Gastrocnemius medialis (tissue), 4 donors: ENCODE data around the gene CAPN13. TPM values are rescaled to one million over a fixed set of nuclear protein-coding genes. Genes with fewer than 3 reads are reported as not detected.

ENCODE experiments used
- ATAC-seq, 2 donors: fragments of 150-250 bp; one replicate each; pipeline ENCODE4 v1.9.1; 2016
- DNase-seq, 2 donors: peaks; one replicate each; pipeline ENCODE4 v3.0.0-alpha.2; 2019
- H3K27ac ChIP-seq, 4 donors: fragments of 200-600 bp; sonication (generic); 1 replicate in 1 of 4; 2 replicates in 3 of 4; pipeline ENCODE4 v1.5.1; 2016 to 2018; ENCODE audit warnings: mild to moderate bottlenecking in 2 of 4, moderate library complexity in 1 of 4
- H3K27me3 ChIP-seq, 3 donors: fragments of 200-600 bp; sonication (generic) in 2 of 3; 1 replicate in 1 of 3; 2 replicates in 2 of 3; pipeline versions ENCODE4 v1.5.1 to v1.6.0; 2016 to 2019; ENCODE audit warnings: mild to moderate bottlenecking in 1 of 3, moderate library complexity in 1 of 3
- H3K36me3 ChIP-seq, 2 donors: fragments of 200-600 bp; sonication (generic) in 1 of 2; one replicate each; pipeline ENCODE4 v1.5.1; 2017 to 2018
- H3K4me1 ChIP-seq, 2 donors: fragments of 200-600 bp; sonication (generic) in 1 of 2; one replicate each; pipeline ENCODE4 v1.5.1; 2016 to 2017; ENCODE audit warnings: mild to moderate bottlenecking in 2 of 2
- H3K4me3 ChIP-seq, 4 donors: fragments of 200-600 bp; sonication (generic) in 3 of 4; 1 replicate in 1 of 4; 2 replicates in 3 of 4; pipeline ENCODE4 v1.5.1; 2016 to 2019; ENCODE audit warnings: mild to moderate bottlenecking in 2 of 4
- H3K9me3 ChIP-seq, 3 donors: fragments of 200-600 bp; sonication (generic) in 2 of 3; 1 replicate in 1 of 3; 2 replicates in 2 of 3; pipeline ENCODE4 v1.5.1; 2016 to 2019
- CTCF ChIP-seq, 5 experiments: fragments of 450-650 bp in 3 of 5; fragments of 200-600 bp in 2 of 5; sonication (generic) in 2 of 5; IDR thresholded peaks in 4 of 5; conservative IDR thresholded peaks in 1 of 5; 1 replicate in 4 of 5; 2 replicates in 1 of 5; pipeline ENCODE4 v1.5.1; 2016 to 2019; ENCODE audit warnings: antibody characterized with exemption in 5 of 5, mild to moderate bottlenecking in 3 of 5, moderate library complexity in 3 of 5
- POLR2A ChIP-seq, 2 donors: fragments of 450-650 bp; IDR thresholded peaks; one replicate each; pipeline ENCODE4 v1.6.1; 2017; ENCODE audit warnings: antibody characterized with exemption in 2 of 2, mild to moderate bottlenecking in 2 of 2, moderate library complexity in 2 of 2
- in situ Hi-C, 4 donors: fragments of 200-750 bp; cut with MboI; loops; one replicate each; pipeline versions ENCODE4 v1.15.0 to v1.8.0; 2017; ENCODE audit warnings: low sequenced_read_pairs in 4 of 4
- intact Hi-C: fragments of 100-400 bp; cut with DNase I; formaldehyde crosslinking; loops from one replicate; pipeline ENCODE4 v1.15.1; 2023; ENCODE audit warnings: low total_unique reads
- total RNA-seq, 4 donors: library from RNA; depleted of rRNA; stranded (reverse); fragments of >200 nt; gene quantifications; one replicate each; pipeline versions ENCODE4 v1.1.0 to v1.2.3, GENCODE V29; 2016

The CAPN13 gene
- total RNA-seq, 4 donors from 2014 or later, result 0.53 TPM; not detected in 3

GRCh38 chr2:30764021-30764800, 43.0 kb downstream of the CAPN13 start:
- in situ Hi-C loops, result no loop called here
- H3K4me3 ChIP-seq, result no peak overlapping the region
- no peak for TF ChIP-seq POLR2A (IDR thresholded peaks at IDR 0.05)
- TF ChIP-seq CTCF (IDR thresholded peaks at IDR 0.05 in 4 of 5, conservative IDR thresholded peaks at IDR 0.05 in 1 of 5), result no peak

GRCh38 chr2:30763151-30763660, 44.0 kb downstream of the CAPN13 start:
- TF ChIP-seq CTCF (IDR thresholded peaks at IDR 0.05 in 4 of 5, conservative IDR thresholded peaks at IDR 0.05 in 1 of 5), result no peak
- TF ChIP-seq POLR2A (IDR thresholded peaks at IDR 0.05), result no peak
- ATAC-seq, result no peak
- intact Hi-C loops, result no loop called here

More at GRCh38 chr2:30764021-30764800, 43.0 kb downstream of the CAPN13 start:
- ATAC-seq (no peak), DNase-seq (no peak)
- Histone ChIP-seq H3K9me3 (no peaks in the 10 kb centered on the region), H3K36me3 (no peaks in the 10 kb centered on the region), H3K27ac (no peak overlapping the region), H3K27me3 (no peaks in the 10 kb centered on the region), H3K4me1 (no peaks in the 10 kb centered on the region)
- intact Hi-C loops, result no loop called here

GRCh38 chr2:30761226-30761625, 46.0 kb downstream of the CAPN13 start:
- TF ChIP-seq POLR2A (IDR thresholded peaks at IDR 0.05) (no peak), CTCF (IDR thresholded peaks at IDR 0.05 in 4 of 5, conservative IDR thresholded peaks at IDR 0.05 in 1 of 5) (no peak)
- Histone ChIP-seq H3K9me3 (no peaks in the 10 kb centered on the region), H3K27ac (no peak overlapping the region), H3K4me3 (no peak overlapping the region), H3K27me3 (peaks cover 0 to 4% (median 0%) of the 10 kb centered on the region in 3 donors), H3K4me1 (no peaks in the 10 kb centered on the region), H3K36me3 (no peaks in the 10 kb centered on the region)
- in situ Hi-C loops (no loop called here), intact Hi-C loops (no loop called here)
- DNase-seq (no peak), ATAC-seq (no peak)

More at GRCh38 chr2:30763151-30763660, 44.0 kb downstream of the CAPN13 start:
- Histone ChIP-seq H3K27me3 (no peaks in the 10 kb centered on the region), H3K4me3 (no peak overlapping the region), H3K27ac (no peak overlapping the region), H3K36me3 (no peaks in the 10 kb centered on the region), H3K9me3 (no peaks in the 10 kb centered on the region), H3K4me1 (no peaks in the 10 kb centered on the region)
- no peak for DNase-seq
- in situ Hi-C loops, result no loop called here

- peaks cover 0 to 7% (median 4%) of the 10 kb centered on the region in 3 donors for H3K27me3 ChIP-seq
- no peak overlapping the region for H3K4me3 ChIP-seq
- in situ Hi-C loops (no loop called here), intact Hi-C loops (no loop called here)
- no peaks in the 10 kb centered on the region for H3K9me3 ChIP-seq
- H3K27ac ChIP-seq, result no peak overlapping the region
- no peaks in the 10 kb centered on the region for H3K36me3 ChIP-seq
- H3K4me1 ChIP-seq, result no peaks in the 10 kb centered on the region
- DNase-seq (no peak), ATAC-seq (no peak)
- TF ChIP-seq CTCF (IDR thresholded peaks at IDR 0.05 in 4 of 5, conservative IDR thresholded peaks at IDR 0.05 in 1 of 5), result no peak
- no peak for TF ChIP-seq POLR2A (IDR thresholded peaks at IDR 0.05)
Observed at GRCh38 chr2:30759481-30759880, 47.8 kb downstream of the CAPN13 start.
